Thoracic aorta (tissue), 2 donors: ENCODE results near the gene ZNF674. TPM values are rescaled to one million over a fixed set of nuclear protein-coding genes. Genes with fewer than 3 reads are reported as not detected.
A peak's percentile ranks its signal among the peaks of the same experiment; 100 is the strongest.

ENCODE experiments used
- ATAC-seq: fragments of 150-250 bp; one replicate; pipeline ENCODE4 v1.8.0; 2017; ENCODE audit warnings: low read depth; ENCODE audit not compliant: insufficient number of reproducible peaks, low FRiP score
- DNase-seq: peaks from one replicate; pipeline ENCODE4 v3.0.0-alpha.2; 2020; ENCODE audit warnings: low spot score
- H3K27ac ChIP-seq, 2 donors: fragments of 200-600 bp; sonication (generic); 1 replicate in 1 of 2; 2 replicates in 1 of 2; pipeline ENCODE4 v1.5.1; 2016; ENCODE audit warnings: mild to moderate bottlenecking in 2 of 2, moderate library complexity in 2 of 2
- H3K27me3 ChIP-seq: fragments of 200-600 bp; sonication (generic); replicated peaks from 2 replicates; pipeline ENCODE4 v1.6.0; 2016; ENCODE audit warnings: mild to moderate bottlenecking; ENCODE audit not compliant: insufficient read depth
- H3K36me3 ChIP-seq: fragments of 200-600 bp; sonication (generic); one replicate; pipeline ENCODE4 v1.5.1; 2016
- H3K4me1 ChIP-seq, 2 donors: fragments of 200-600 bp; sonication (generic); 1 replicate in 1 of 2; 2 replicates in 1 of 2; pipeline versions ENCODE4 v1.5.1 to v1.6.0; 2016; ENCODE audit warnings: low read depth in 2 of 2, mild to moderate bottlenecking in 1 of 2; ENCODE audit not compliant: control insufficient read depth in 1 of 2
- H3K4me3 ChIP-seq: fragments of 200-600 bp; sonication (generic); 2 replicates; pipeline ENCODE4 v1.5.1; 2016; ENCODE audit warnings: mild to moderate bottlenecking
- H3K9me3 ChIP-seq: fragments of 200-600 bp; sonication (generic); 2 replicates; pipeline ENCODE4 v1.5.1; 2016
- CTCF ChIP-seq: fragments of 200-600 bp; sonication (generic); IDR thresholded peaks from one replicate; pipeline ENCODE4 v1.5.1; 2019; ENCODE audit warnings: antibody characterized with exemption
- total RNA-seq, 2 donors: library from RNA; depleted of rRNA; stranded (reverse); fragments of >200 nt; gene quantifications; one replicate each; pipeline versions ENCODE4 v1.1.0 to v1.2.3, GENCODE V29; 2016

The ZNF674 gene
- total RNA-seq, 2 donors from 2014 or later = 8.1 to 15.6 TPM

- Histone ChIP-seq H3K36me3 (no peaks in the 10 kb centered on the region), H3K4me1 (peaks cover 3 to 5% of the 10 kb centered on the region in 2 donors), H3K9me3 (no peaks in the 10 kb centered on the region), H3K4me3 (no peak overlapping the region), H3K27ac (peak overlapping the region in 1 of 2 donors; percentile 38), H3K27me3 (no peaks in the 10 kb centered on the region)
- no peak for DNase-seq
- ATAC-seq = no peak
- no peak for TF ChIP-seq CTCF
Observed at GRCh38 chrX:46577221-46578005, 32.2 kb upstream of the ZNF674 start.

- no peak for TF ChIP-seq CTCF
- Histone ChIP-seq H3K4me3 (peak overlapping the region; percentile 80), H3K27ac (peak overlapping the region in 1 of 2 donors; percentile 38), H3K36me3 (no peaks in the 10 kb centered on the region), H3K4me1 (peaks cover 0 to 4% of the 10 kb centered on the region in 2 donors), H3K9me3 (no peaks in the 10 kb centered on the region), H3K27me3 (no peaks in the 10 kb centered on the region)
- DNase-seq (no peak), ATAC-seq (no peak)
Observed at GRCh38 chrX:46576458-46576857, 31.2 kb upstream of the ZNF674 start.

GRCh38 chrX:46575991-46576392, 30.8 kb upstream of the ZNF674 start:
- DNase-seq = no peak

GRCh38 chrX:46575586-46575985, 30.4 kb upstream of the ZNF674 start:
- H3K4me3 ChIP-seq = peak overlapping the region; percentile 80
- DNase-seq = no peak
- no peaks in the 10 kb centered on the region for H3K36me3 ChIP-seq
- no peaks in the 10 kb centered on the region for H3K27me3 ChIP-seq
- H3K27ac ChIP-seq = peak overlapping the region in 1 of 2 donors; percentile 17
- no peaks in the 10 kb centered on the region for H3K9me3 ChIP-seq
- peaks cover 0 to 4% of the 10 kb centered on the region in 2 donors for H3K4me1 ChIP-seq
- no peak for ATAC-seq
- TF ChIP-seq CTCF = no peak

More at GRCh38 chrX:46575991-46576392, 30.8 kb upstream of the ZNF674 start:
- H3K27me3 ChIP-seq = no peaks in the 10 kb centered on the region
- H3K4me3 ChIP-seq = peak overlapping the region; percentile 80
- H3K27ac ChIP-seq = peak overlapping the region in 1 of 2 donors; percentile 38
- H3K9me3 ChIP-seq = no peaks in the 10 kb centered on the region
- no peak for TF ChIP-seq CTCF
- H3K4me1 ChIP-seq = peaks cover 0 to 4% of the 10 kb centered on the region in 2 donors
- no peak for ATAC-seq
- H3K36me3 ChIP-seq = no peaks in the 10 kb centered on the region

GRCh38 chrX:46574774-46575381, 29.7 kb upstream of the ZNF674 start:
- TF ChIP-seq CTCF = no peak
- H3K27ac ChIP-seq = peak overlapping the region in 1 of 2 donors; percentile 17
- no peaks in the 10 kb centered on the region for H3K36me3 ChIP-seq
- no peak for DNase-seq
- H3K4me3 ChIP-seq = peak overlapping the region; percentile 80
- peaks cover 0 to 4% of the 10 kb centered on the region in 2 donors for H3K4me1 ChIP-seq
- H3K9me3 ChIP-seq = no peaks in the 10 kb centered on the region
- ATAC-seq = no peak
- no peaks in the 10 kb centered on the region for H3K27me3 ChIP-seq
